ENCODE results near the gene BDP1.
"Not testable (repeated sequence)": the region's sequence is repeated elsewhere in the genome, so short reads cannot be mapped to it uniquely, and the experiment has no call there.

DNA sequence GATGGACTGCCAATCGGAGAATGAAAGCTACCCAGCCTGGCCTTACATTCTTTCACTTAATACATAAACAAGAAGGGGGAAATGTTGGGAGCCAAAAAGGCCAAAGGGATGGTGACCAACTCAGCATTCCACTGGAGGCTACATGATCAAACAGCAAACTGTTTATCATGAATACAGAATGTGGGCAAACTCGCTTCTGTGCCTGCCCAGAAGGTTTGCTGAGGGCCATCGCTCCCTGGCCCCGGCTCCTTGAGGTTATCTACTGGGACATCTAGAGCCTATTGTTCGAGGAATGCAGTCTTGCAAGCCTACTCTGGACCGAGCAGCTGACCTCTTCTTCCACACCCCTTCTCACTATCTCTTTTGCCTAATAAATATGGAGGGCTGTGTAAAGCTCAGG is 122.4 kb downstream of the BDP1 start:
- TF ChIP-seq, protein P1, sequence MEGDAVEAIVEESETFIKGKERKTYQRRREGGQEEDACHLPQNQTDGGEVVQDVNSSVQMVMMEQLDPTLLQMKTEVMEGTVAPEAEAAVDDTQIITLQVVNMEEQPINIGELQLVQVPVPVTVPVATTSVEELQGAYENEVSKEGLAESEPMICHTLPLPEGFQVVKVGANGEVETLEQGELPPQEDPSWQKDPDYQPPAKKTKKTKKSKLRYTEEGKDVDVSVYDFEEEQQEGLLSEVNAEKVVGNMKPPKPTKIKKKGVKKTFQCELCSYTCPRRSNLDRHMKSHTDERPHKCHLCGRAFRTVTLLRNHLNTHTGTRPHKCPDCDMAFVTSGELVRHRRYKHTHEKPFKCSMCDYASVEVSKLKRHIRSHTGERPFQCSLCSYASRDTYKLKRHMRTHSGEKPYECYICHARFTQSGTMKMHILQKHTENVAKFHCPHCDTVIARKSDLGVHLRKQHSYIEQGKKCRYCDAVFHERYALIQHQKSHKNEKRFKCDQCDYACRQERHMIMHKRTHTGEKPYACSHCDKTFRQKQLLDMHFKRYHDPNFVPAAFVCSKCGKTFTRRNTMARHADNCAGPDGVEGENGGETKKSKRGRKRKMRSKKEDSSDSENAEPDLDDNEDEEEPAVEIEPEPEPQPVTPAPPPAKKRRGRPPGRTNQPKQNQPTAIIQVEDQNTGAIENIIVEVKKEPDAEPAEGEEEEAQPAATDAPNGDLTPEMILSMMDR (conservative IDR thresholded peaks at IDR 0.05) = not testable (repeated sequence)
- not testable (repeated sequence) for TF ChIP-seq EZH2 (IDR thresholded peaks at IDR 0.05; ENCODE audit: low read depth)
